Measurements from ENCODE around the gene DNAH2.
A peak's percentile ranks its signal among the peaks of the same experiment; 100 is the strongest.

Gene DNAH2

DNA sequence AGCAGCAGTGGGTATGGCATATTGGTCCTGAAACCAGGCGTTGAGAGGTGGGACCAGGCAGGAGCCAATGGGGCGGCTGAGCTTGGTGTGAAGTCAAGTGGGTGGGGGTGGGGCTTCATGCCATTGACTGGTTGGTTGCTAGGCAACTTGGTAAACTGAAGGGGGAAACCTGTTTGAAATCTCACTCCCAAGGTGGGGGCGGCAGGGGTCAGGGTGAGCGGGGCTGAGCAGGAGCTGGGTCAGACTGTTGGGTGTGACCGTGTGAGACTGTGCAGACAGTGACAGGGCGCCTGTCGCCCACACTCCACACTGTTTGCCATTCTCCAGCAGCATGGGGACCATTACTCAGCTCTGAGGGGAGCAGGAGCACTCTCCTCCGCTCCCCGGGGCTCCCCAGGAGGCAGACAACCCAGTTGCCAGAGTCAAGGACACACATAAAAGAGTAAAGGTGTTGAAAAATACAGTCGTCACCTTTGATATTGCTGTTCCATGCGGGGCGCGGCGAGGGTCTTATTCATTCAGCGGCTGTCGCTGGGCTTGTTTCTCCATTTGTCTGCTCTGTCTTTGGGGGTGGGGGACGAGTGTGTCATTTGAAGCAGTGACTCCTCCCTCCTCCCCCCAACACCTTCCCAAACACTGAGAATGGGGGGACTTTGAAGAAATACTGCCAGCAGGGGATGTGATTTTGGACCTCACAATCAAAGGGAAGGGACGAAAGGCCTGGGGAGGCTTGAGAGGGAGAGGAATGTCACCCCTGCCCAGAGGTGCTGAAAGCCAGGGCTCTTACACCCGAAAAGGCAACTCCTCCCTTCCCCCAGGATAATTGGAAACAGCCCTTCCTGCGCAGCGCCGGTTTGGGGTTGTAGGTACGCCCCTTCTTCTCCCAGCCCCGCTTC lies 13.7 kb upstream of the DNAH2 start:
- DNase-seq = peak; percentile 73

DNA sequence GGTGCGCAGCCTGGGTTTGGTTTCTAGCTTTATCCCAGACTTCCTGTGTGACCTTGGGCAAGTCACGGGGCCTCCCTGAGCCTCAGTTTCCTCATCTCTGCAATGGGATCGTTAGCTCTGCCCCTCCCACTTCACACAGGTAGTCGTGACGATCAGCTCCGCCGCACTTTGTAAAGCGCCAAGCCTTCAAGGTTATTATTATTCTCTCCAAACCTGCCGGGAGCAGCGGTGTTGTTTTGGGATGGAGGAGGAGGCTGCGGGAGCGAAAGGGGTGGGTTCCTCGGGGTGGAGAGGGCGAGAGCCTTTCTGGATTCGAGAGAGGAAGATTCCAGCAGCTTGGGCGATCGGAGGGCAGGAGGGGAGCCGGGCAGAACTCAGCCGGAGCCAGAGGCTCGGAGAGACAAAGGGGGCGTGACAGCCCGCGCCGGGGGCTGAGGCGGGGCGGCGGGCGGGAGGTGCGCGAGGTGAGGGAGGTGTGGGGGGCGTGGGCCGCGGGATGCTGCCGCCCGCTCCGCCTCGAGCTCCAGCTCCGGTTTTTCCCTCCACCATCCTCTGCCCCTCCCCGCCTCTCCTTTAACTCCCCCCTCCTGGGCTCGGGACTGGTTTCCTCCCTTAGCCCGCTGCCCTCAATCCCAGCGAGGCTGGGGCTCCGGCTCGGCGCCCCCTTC lies 12.8 kb upstream of the DNAH2 start, which contains the start of gene EFNB3:
EFNB3 (plus strand) TSS at position 602 of the 668 bp plus-strand sequence. CDS start 397 bp downstream, outside the sequence.
- DNase-seq = peak; percentile 63

DNA sequence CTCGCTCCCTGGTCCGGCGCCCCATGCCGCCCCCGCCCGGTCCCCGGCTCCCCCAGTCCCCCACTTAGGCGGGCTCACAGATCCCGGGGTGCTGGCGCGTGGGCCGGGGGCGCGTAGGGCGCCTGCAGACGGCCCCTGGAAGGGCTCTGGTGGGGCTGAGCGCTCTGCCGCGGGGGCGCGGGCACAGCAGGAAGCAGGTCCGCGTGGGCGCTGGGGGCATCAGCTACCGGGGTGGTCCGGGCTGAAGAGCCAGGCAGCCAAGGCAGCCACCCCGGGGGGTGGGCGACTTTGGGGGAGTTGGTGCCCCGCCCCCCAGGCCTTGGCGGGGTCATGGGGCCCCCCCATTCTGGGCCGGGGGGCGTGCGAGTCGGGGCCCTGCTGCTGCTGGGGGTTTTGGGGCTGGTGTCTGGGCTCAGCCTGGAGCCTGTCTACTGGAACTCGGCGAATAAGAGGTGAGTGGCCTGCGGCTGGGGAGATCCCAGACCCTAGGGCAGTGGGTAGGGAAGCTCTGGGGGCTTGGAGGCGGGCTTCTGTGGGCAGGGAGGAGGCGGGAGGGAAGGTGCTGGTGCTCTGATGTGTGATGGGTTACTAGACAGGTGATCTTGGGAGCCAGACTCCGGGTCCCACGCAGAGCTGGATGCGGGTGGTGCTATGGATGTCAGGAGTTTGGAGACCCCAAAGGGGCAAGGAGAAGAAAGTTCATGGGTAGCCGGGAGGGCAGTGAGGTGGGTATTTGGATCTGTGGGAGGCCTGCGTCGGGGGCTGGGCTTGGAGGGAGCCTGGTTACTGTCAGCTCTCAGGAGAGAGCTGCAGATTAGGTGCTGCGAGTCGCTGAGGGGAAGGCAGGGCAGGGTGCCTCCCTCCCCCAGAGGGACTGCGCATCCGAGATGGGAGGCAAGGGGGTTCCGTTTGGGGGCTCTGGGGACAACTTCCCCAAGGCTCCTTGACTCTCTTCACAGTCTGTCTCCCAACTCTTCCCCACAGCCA lies 12.0 kb upstream of the DNAH2 start:
- no peak for DNase-seq

DNA sequence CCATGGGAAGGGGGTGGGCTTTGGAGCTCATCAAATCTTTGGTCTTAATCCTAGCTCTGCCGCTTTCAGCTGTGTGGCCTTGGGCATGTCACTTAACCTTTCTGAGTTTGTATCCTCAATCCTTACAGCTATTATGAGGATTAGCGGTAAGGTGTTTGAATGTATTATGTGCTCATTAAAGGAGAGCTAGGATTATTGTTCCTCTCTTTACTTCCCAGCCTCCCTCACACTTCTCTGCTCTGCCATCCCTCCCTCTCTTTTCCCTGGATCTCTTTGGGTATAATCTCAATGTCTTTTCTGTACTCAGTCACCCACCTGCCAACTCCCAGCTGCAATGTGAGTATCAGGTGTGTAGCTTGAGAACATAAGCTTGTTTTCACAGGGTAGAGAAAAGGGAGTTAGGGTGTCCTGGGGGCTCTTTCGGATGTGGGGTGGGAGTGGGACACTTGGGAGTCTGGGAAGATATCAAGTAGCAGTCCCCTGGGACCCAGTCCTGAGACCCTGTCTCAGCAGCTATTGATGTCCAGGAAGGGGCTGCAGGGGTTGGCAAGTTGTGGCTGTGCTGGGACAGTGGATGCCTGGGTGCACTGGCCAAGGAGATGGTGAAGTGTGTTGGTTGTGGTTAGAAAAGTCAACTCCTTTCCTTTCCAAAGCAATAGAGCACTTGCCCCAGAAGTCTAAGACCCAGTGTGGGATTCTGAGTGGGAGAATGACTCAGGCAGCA lies 10.8 kb upstream of the DNAH2 start:
- no peak for DNase-seq

DNA sequence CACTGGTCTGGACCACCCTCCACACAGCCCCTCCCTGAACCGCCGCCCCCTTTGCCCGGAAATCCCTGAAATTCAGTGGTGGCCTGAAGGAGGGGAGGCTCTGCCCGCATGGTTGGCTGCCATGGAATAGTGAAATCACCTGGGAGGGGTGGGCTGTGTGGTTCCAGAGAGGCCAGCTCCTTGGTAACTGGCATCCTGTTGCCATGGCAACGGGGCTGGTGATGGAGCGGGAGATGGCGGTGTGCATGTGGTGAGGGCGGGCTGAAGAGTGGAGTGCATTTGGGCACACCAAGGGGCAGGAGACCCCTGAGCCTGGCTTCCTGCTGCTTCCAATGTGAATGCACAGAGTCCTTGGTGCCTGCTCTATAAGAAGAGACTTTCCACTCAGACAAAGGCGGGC lies 10.1 kb upstream of the DNAH2 start:
- no peak for DNase-seq

DNA sequence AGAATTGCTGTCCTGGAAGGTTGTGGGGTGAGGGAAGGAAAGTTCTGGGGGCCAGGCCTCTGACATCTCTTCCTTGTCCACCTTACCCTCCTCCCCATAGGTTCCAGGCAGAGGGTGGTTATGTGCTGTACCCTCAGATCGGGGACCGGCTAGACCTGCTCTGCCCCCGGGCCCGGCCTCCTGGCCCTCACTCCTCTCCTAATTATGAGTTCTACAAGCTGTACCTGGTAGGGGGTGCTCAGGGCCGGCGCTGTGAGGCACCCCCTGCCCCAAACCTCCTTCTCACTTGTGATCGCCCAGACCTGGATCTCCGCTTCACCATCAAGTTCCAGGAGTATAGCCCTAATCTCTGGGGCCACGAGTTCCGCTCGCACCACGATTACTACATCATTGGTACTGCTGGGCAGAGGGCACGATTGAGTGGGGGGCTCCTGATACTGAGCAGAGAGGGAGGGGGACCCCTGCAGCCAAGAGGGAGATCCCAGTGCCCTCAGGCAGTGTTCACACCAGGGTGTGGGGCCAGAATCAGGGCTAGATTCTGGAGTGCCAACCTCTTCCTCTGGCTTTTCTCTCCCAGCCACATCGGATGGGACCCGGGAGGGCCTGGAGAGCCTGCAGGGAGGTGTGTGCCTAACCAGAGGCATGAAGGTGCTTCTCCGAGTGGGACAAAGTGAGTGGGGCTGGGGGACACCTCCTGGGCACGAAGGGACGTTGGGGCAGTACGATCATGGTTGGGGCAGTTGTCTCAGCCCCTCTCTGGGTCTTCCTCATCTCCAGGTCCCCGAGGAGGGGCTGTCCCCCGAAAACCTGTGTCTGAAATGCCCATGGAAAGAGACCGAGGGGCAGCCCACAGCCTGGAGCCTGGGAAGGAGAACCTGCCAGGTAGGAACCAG lies 9.4 kb upstream of the DNAH2 start:
- DNase-seq = no peak

DNA sequence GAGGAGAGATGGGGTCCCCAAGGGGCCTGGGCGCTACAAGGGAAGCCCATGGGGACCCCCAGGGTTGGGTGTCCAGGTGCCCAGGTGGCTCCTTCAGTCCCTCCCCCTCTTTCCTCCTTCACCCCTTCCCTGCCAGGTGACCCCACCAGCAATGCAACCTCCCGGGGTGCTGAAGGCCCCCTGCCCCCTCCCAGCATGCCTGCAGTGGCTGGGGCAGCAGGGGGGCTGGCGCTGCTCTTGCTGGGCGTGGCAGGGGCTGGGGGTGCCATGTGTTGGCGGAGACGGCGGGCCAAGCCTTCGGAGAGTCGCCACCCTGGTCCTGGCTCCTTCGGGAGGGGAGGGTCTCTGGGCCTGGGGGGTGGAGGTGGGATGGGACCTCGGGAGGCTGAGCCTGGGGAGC lies 8.5 kb upstream of the DNAH2 start:
- no peak for DNase-seq

DNA sequence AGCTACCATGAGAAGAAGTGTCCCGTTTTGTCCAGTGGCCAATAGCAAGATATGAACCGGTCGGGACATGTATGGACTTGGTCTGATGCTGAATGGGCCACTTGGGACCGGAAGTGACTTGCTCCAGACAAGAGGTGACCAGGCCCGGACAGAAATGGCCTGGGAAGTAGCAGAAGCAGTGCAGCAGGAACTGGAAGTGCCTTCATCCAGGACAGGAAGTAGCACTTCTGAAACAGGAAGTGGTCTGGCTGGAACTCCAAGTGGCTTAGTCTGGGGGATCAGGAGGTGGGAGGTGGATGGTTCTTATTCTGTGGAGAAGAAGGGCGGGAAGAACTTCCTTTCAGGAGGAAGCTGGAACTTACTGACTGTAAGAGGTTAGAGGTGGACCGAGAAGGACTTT lies 7.2 kb upstream of the DNAH2 start:
- no peak for DNase-seq

DNA sequence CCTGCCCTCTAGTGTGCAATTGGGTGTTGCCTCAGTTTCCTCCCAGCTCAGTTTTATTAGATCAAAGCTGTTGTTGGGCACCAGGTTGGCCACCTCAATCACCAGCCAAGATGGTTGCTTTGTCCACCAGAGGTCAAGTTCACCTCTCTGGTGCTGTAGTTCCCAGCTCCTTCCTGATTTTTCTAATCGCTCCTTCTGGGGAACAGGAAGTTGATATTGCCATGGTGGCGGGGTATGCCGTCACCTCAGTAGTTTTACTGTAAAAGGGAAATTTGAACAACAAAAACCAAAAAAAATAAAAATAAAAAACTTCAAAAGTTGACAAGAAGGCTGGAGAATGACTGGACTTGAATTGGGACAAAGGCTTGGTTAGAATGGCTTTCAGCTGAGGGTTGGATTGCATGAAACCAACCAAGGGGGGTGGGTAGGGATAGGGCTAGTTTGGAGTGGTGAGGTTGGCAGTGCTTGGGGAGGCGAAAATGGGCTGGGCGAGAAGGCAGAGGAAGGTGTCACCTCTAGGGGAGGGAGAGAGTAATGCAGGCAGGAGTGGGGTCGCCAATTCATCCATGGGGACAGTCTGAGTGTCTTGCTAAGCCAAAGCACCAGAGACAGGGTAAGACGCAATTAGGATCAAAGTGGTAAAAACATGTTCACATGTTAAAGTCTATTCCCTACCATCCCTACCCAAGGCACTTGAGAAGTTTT lies 6.3 kb upstream of the DNAH2 start:
- no peak for DNase-seq

DNA sequence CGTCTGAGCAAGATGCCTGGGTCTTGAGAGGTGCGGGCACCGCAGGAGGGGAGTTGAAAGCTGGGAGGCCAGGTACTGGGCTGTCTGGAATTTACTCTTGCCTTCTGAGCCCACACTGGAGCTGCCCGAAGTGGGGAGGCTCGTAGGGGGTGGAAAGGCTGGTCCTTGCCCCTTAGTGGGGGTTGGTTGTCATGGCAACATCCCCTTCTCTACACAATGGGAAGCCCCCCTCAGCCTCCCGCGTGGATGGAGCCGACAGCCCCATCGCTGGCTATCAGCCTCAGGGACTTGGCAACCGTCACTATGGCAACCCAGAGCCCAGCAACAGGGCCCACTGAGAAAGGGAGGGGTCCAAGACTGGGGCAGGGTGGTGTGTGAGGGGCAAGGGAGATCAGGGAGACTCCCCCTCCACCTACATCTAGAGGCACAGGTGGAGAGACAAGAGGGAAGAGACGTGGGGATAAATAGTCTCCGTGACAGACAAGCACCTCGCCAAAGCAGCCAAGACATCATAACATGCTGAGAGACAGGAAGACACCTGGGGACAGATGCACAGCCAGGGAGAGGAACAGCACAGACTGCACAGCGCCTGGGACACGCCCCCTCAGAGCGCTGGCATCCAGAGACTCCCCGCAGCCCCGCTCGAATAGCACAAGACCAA lies 5.3 kb upstream of the DNAH2 start:
- DNase-seq = no peak

DNA sequence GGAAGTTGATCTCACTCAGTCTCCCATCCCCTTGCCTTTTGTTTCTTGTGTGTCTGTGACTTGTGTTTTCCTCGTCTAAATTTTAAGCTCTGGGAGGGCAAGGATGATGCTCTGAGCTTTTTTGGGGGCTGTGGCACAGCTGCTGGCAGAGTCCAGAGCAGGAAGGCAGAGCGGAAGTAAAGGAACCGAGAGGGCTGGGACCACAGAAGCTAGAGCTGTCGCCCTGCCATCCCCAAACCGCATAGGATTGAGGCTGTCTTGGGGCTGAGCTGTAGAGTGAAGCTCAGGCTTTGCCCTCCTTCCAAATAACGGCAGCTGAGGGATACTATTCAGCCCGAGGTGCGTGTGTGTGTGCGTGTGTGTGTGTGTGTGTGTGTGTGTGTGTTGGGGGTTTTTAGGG lies 3.8 kb upstream of the DNAH2 start:
- no peak for DNase-seq

DNA sequence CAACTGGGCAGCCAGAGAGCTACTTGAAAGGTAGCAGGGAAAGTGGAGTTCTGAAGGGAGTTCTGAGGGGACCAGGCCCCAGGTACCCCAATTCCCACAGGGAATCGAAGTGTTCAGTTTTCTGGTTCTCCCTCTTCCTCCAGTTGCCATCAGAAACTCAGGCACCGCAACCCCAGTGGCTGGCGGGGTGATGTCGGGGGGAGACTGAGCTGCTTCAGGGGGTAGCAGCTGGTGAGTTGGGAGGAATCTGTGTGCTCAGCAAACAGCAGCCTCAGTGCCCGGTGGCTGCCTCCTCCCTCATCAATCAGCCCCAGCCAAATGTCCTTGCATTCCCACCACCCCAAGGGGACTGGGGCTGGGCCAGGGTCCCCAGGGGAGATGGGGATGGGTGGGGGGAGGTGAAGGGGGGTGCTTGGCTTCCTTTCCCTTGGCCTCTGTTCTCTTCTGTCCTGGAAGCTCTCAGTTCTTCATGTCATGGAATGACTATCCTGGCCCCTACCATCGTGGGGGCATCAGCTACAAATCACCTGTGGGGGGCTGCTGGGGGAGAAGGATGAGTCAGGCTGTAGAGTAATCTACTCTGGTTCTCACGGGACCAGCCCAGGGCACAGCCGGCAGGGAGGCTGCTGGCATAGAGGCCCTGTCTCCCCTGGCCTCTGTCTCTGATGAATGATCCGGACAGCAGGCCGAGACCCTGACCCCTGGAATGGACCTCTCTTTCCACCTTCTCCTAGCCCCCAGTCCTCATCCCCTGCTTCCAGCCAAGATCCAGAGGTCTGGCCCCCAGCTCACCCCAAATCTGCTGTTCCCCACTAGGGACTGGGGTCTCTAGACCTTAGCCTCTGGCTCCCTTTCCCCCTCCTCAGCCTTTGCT lies 2.6 kb upstream of the DNAH2 start:
- DNase-seq = no peak

DNA sequence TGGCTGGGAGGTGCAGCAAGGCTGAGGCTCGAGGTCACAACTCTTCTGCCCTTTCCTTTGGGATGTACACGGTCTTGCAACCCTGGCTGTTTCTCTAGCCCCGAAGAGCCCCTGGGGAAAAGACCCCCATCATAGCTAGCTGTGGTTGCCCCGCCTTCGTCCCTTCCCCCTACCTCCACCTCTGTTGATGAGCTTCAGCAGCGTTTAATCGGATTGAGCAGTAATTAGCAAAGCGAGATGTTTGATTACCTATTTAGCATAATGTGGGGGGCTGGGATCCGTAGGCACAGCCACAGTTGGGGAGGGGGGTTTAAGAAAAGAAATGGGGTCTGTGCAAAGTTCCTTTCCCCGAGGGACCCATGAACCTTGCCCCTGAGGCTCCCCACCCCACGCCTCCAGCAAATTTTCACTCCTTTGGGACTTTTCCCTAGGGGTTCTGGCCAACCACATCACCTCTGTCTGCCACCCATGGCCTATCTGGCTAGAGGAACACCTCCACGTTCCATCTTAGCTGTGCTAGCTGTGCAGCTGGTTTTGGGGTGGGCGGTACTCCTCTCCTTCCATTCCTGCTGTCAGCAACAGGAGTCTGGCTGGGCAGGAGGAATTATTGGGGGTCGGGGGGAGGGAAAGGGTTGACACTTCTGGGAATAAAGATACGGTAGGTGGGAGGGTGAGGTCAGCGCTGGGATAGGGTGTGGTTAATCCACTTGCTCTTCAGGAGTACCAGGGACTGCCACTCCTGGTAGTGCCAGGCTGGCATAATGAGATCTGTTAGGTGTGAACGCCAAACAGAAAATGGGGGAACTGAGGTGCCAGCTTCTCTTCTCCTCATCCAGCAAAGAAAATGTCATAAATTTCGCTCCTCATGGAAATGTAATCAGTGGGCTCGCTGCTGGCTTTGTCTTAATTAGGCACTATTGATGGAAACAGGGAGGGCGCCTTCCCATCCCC lies 1.3 kb upstream of the DNAH2 start:
- DNase-seq = no peak

DNA sequence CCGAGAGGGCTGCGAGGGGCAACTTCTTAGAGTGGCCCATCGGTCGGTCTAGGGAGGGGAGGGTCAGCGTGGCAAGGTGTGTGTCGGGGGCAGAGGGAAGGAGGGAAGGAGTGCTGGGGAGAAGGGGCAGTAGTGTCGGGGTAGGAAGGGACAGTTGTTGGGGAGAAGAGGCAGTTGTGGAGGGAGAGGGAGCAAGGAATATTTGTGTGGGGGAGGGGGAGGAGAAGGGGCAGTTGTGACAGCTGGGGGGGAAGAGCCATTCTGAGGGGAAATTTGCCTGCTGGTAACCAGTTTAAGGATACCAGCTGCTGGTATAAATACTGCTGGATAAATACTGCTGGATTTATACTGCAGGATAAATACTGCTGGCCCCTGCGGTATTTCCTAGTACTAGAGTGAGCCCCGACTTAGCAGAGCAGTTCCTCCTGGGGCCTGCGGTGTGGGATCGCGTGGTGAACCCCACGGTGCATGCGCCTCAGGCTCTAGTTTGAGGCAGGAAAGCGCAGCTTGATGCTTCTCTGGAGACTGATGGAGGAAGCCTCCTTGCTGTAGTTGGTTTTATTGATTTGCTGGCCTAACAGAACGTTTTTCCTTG lies 309 bp downstream of the DNAH2 start:
- DNase-seq = no peak

DNA sequence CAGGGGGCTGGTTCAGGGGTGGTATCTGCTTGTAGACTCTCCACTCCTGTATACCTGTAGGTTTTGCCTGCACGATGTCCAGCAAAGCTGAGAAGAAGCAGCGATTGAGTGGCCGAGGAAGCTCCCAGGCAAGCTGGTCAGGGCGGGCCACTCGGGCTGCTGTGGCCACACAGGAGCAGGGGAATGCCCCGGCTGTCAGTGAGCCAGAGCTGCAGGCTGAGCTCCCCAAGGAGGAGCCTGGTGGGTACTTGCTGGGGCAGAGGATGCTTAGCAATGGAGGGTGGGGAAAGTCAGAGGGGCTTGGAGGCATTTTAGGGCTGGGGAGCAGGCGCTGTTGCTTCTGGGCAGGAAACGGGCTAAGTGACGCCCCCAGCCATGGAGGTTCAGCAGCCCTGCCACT lies 2.1 kb downstream of the DNAH2 start:
- DNase-seq = no peak

DNA sequence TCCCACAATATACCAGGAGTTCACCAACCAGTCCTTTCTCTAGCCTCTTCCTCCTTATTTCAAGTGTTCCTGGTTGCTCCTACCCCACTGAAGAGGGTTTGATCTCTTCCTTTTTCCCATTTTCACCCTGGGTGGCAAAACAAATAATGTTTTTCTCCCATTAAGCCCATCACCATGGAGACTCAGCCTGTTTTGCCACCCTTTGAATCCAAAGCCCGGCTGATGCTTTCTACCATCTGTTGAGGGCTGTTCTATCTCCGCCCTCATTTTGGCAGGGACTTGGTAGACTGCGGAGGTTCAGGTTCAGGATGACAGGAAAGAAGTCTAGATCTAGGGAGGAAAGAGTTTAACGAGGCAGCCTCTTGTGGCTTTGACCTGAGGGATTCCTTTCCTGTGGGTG lies 2.6 kb downstream of the DNAH2 start:
- DNase-seq = no peak

DNA sequence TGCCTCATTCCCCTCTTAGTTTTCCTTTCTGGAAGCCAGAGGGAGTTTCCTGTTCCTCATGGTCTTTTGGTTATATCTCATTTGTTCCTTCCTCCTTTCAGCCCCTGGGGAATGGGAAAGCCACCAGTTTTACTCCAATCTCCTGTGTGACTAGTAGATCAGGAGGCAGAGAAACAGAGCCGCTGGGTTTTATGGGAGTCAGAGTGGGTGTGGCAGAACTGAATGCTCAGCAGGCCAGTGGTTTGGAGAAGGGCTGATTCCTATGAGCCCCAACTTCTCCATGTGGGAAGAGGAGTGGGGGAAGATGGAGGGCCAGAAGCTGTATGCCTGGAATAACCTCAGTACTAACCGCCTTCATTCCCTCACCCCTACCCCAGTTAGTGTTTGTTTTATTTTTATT lies 4.1 kb downstream of the DNAH2 start:
- DNase-seq = no peak
